MCF 10A (cell line): Measurements from ENCODE around the gene CADPS. TPM values are rescaled to one million over a fixed set of nuclear protein-coding genes. Genes with fewer than 3 reads are reported as not detected.
A peak's percentile ranks its signal among the peaks of the same experiment; 100 is the strongest.
"Not testable (repeated sequence)": the region's sequence is repeated elsewhere in the genome, so short reads cannot be mapped to it uniquely, and the experiment has no call there.

Source experiments
- BruUV-seq: library from RNA; stranded (reverse); fragments of 400-500 nt; replicated peaks from 2 replicates; lab custom pipeline; 2021; lab: Mats Ljungman, UMichigan
- CTCF ChIA-PET: fragments of 300-600 bp; sonication (Branson Sonifier 250); formaldehyde crosslinking; extraction: SDS; loops from one replicate; lab custom pipeline; 2021; ENCODE audit warnings: antibody characterized with exemption, inconsistent platforms; lab: Yijun Ruan, JAX
- POLR2A ChIA-PET: fragments of 300-600, 350-650 bp; sonication (Branson Sonifier 250); formaldehyde crosslinking; extraction: SDS; loops from one replicate; lab custom pipeline; 2020; ENCODE audit warnings: antibody characterized with exemption, inconsistent platforms; lab: Yijun Ruan, JAX
- DNase-seq: peaks from one replicate; pipeline ENCODE4 v3.0.0-alpha.2; 2018; ENCODE audit not compliant: unreplicated experiment
- H3K27ac Mint-ChIP-seq: one replicate; pipeline ENCODE4 v1.8.0; 2022; ENCODE audit warnings: mild to moderate bottlenecking, low read depth, mixed read lengths; ENCODE audit not compliant: unreplicated experiment
- H3K27me3 Mint-ChIP-seq: one replicate; pipeline ENCODE4 v1.8.0; 2022; ENCODE audit warnings: mixed read lengths; ENCODE audit not compliant: insufficient read depth, unreplicated experiment
- H3K36me3 Mint-ChIP-seq: one replicate; pipeline ENCODE4 v1.8.0; 2022; ENCODE audit warnings: mild to moderate bottlenecking, moderate library complexity, mixed read lengths; ENCODE audit not compliant: insufficient read depth, unreplicated experiment
- H3K4me1 Mint-ChIP-seq: one replicate; pipeline ENCODE4 v1.8.0; 2022; ENCODE audit warnings: mixed read lengths; ENCODE audit not compliant: insufficient read depth, unreplicated experiment
- H3K4me3 Mint-ChIP-seq: one replicate; pipeline ENCODE4 v1.8.0; 2022; ENCODE audit warnings: mild to moderate bottlenecking, moderate library complexity, mixed read lengths; ENCODE audit not compliant: unreplicated experiment
- H3K9me3 Mint-ChIP-seq: one replicate; pipeline ENCODE4 v1.8.0; 2022; ENCODE audit warnings: mixed read lengths; ENCODE audit not compliant: unreplicated experiment
- intact Hi-C: fragments of 100-400 bp; cut with micrococcal nuclease; formaldehyde crosslinking; loops from 2 replicates; pipeline ENCODE4 v1.14.1; 2022
- total RNA-seq: library from RNA; stranded (reverse); gene quantifications from 2 replicates; pipeline ENCODE4 v1.2.3, GENCODE V29; 2022
- TF ChIP-seq, protein P1 (sequence below): fragments of 200-600 bp; IDR thresholded peaks from one replicate; pipeline ENCODE4 v1.8.0; 2022; ENCODE audit warnings: antibody characterized with exemption, mild to moderate bottlenecking; ENCODE audit not compliant: unreplicated experiment

Gene CADPS
- total RNA-seq, 1 experiment from 2014 or later: not detected

DNA sequence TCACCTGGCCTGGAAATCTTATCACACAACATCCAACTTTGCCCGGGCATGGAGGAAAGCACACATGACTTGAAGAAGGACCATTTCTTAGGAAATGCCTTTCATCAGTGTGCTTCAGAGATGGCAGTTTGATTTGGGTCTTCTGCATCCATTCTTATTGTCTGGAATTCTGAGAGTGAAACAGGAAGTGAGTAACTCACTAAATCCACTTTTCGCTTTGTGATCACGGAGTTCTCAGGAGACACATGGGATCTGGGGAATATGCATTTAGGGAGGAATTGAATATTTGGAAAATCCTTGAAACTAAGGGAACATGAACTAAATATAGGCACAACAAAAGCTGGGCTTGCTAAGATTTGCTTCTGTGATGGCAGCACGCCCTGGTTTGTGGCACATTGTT is 289.4 kb downstream of the CADPS start:
- intact Hi-C loops: loop anchor here (2.0 kb wide), 1 partner anchor 15 kb away; no protein-coding TSS in a partner anchor
- no peak for DNase-seq
- no TSS peak for BruUV-seq
- ChIA-PET POLR2A (interaction anchor here (1.0 kb wide), 1 partner anchor 16 kb away, joined by 4 read pairs; no protein-coding TSS in a partner anchor), CTCF (no interaction called here)
- Mint-ChIP-seq H3K4me3 (no peak overlapping the region), H3K4me1 (peaks cover 32% of the 10 kb centered on the region), H3K27me3 (no peaks in the 10 kb centered on the region), H3K27ac (peak overlapping the region; percentile 90), H3K9me3 (peaks cover 12% of the 10 kb centered on the region), H3K36me3 (no peaks in the 10 kb centered on the region)
- TF ChIP-seq, protein P1, sequence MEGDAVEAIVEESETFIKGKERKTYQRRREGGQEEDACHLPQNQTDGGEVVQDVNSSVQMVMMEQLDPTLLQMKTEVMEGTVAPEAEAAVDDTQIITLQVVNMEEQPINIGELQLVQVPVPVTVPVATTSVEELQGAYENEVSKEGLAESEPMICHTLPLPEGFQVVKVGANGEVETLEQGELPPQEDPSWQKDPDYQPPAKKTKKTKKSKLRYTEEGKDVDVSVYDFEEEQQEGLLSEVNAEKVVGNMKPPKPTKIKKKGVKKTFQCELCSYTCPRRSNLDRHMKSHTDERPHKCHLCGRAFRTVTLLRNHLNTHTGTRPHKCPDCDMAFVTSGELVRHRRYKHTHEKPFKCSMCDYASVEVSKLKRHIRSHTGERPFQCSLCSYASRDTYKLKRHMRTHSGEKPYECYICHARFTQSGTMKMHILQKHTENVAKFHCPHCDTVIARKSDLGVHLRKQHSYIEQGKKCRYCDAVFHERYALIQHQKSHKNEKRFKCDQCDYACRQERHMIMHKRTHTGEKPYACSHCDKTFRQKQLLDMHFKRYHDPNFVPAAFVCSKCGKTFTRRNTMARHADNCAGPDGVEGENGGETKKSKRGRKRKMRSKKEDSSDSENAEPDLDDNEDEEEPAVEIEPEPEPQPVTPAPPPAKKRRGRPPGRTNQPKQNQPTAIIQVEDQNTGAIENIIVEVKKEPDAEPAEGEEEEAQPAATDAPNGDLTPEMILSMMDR: no peak

GRCh38 chr3:62584636-62585035 is 290.6 kb downstream of the CADPS start:
- peaks cover 26% of the 10 kb centered on the region for H3K4me1 Mint-ChIP-seq
- TF ChIP-seq, protein P1: no peak
- no peaks in the 10 kb centered on the region for H3K27me3 Mint-ChIP-seq
- intact Hi-C loops: no loop called here
- CTCF ChIA-PET: no interaction called here
- peaks cover 18% of the 10 kb centered on the region for H3K9me3 Mint-ChIP-seq
- no peaks in the 10 kb centered on the region for H3K36me3 Mint-ChIP-seq
- BruUV-seq: no TSS peak
- H3K27ac Mint-ChIP-seq: peak overlapping the region; percentile 27
- no peak for DNase-seq
- POLR2A ChIA-PET: no interaction called here
- no peak overlapping the region for H3K4me3 Mint-ChIP-seq

GRCh38 chr3:62582495-62583172 is 292.6 kb downstream of the CADPS start:
- TF ChIP-seq, protein P1: no peak
- POLR2A ChIA-PET: interaction anchor here (0.7 kb wide), 1 partner anchor 10 kb away, joined by 3 read pairs; no protein-coding TSS in a partner anchor
- intact Hi-C loops: no loop called here
- DNase-seq: no peak
- H3K27ac Mint-ChIP-seq: no peak overlapping the region
- H3K4me1 Mint-ChIP-seq: peaks cover 19% of the 10 kb centered on the region
- no peaks in the 10 kb centered on the region for H3K27me3 Mint-ChIP-seq
- CTCF ChIA-PET: no interaction called here
- no peaks in the 10 kb centered on the region for H3K36me3 Mint-ChIP-seq
- no peak overlapping the region for H3K4me3 Mint-ChIP-seq
- peaks cover 36% of the 10 kb centered on the region for H3K9me3 Mint-ChIP-seq
- no TSS peak for BruUV-seq

DNA sequence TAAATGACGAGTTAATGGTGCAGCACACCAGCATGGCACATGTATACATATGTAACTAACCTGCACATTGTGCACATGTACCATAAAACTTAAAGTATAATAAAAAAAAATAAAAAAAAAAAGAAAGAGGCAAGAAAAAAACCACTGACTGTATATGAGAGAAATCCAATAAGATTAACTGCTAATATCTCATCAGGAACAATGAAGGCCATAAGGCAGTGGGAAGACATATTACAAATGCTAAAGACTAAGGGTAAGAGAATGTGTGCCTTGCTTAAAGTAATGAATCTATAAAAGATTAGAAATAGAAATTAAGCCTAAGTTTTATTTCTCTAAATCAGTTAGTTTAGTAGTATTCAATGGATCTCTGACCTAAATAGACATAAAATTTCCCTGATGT is 294.7 kb downstream of the CADPS start:
- CTCF ChIA-PET, H3K27me3 Mint-ChIP-seq, H3K36me3 Mint-ChIP-seq, DNase-seq, BruUV-seq, POLR2A ChIA-PET, H3K4me1 Mint-ChIP-seq, H3K4me3 Mint-ChIP-seq, H3K27ac Mint-ChIP-seq, intact Hi-C loops: not testable (repeated sequence)
- H3K9me3 Mint-ChIP-seq: peaks cover 39% of the 10 kb centered on the region
